Esophagus squamous epithelium (tissue), 5 donors: ENCODE measurements around the gene PARVA. TPM values are rescaled to one million over a fixed set of nuclear protein-coding genes. Genes with fewer than 3 reads are reported as not detected.

ENCODE experiments used
- DNase-seq: peaks from one replicate; lab custom pipeline; 2025; lab: John Stamatoyannopoulos, UW
- H3K27ac ChIP-seq, 4 donors: fragments of 200-600 bp; sonication (generic); one replicate each; pipeline ENCODE4 v1.5.1; 2016 to 2019; ENCODE audit warnings: mild to moderate bottlenecking in 1 of 4
- H3K27me3 ChIP-seq, 4 donors: fragments of 200-600 bp; sonication (generic); 1 replicate in 3 of 4; 2 replicates in 1 of 4; pipeline versions ENCODE4 v1.5.1 to v1.6.0; 2017 to 2021; ENCODE audit warnings: antibody characterized with exemption in 1 of 4
- H3K36me3 ChIP-seq, 3 donors: fragments of 200-600 bp; sonication (generic); one replicate each; pipeline ENCODE4 v1.5.1; 2016 to 2019
- H3K4me1 ChIP-seq, 3 donors: fragments of 200-600 bp; sonication (generic); one replicate each; pipeline ENCODE4 v1.5.1; 2017 to 2019
- H3K4me3 ChIP-seq, 4 donors: fragments of 200-600 bp; sonication (generic); 1 replicate in 3 of 4; 2 replicates in 1 of 4; pipeline ENCODE4 v1.5.1; 2016 to 2019; ENCODE audit warnings: mild to moderate bottlenecking in 2 of 4, moderate library complexity in 1 of 4
- H3K9me3 ChIP-seq, 3 donors: fragments of 200-600 bp; sonication (generic); one replicate each; pipeline ENCODE4 v1.5.1; 2016 to 2019
- POLR2A ChIP-seq, 4 donors: fragments of 450-650 bp; IDR thresholded peaks; one replicate each; pipeline ENCODE4 v1.6.1; 2017; ENCODE audit warnings: antibody characterized with exemption in 4 of 4, mild to moderate bottlenecking in 4 of 4, moderate library complexity in 3 of 4
- WGBS, 2 donors: methylation state at CpG; one replicate each; pipeline ENCODE4 v1.1.5; 2018; 5-methylcytosine and 5-hydroxymethylcytosine counted together
- intact Hi-C: fragments of 100-400 bp; cut with DNase I; formaldehyde crosslinking; loops from one replicate; pipeline ENCODE4 v1.15.0; 2022
- total RNA-seq, 4 donors: library from RNA; depleted of rRNA; stranded (reverse); fragments of >200 nt; gene quantifications; one replicate each; pipeline ENCODE4 v1.1.0, GENCODE V29; 2016
- TF ChIP-seq, protein P1 (sequence below), 6 experiments: fragments of 450-650 bp in 4 of 6; fragments of 200-600 bp in 2 of 6; sonication (generic) in 2 of 6; IDR thresholded peaks; one replicate each; pipeline ENCODE4 v1.5.1; 2016 to 2019; ENCODE audit warnings: antibody characterized with exemption in 6 of 6, mild to moderate bottlenecking in 4 of 6, moderate library complexity in 4 of 6
- donor health status: DM: yes; HTN: yes; CAD: no.

The PARVA gene
- total RNA-seq, 4 donors from 2014 or later = 8.6 to 66.9 (median 16.2) TPM

DNA sequence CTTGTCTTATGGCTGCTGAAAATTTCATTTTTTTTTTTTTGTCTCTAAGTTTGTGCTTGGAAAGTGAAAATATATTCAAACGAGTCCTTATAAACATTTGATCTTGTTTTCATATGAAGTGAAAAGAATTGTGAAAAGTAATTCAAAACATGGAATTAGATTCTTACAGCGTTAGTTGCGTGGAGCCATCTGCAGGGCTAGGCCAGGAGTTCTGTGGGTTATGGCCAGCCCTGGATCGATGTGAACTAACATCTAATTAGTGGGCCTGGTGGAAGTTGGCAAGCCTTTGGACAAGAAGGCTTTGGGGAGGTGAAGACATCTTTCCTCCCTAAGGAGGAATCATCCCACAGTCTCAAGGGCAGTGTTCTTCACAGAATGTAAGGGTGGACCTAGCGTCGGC lies 37.2 kb downstream of the PARVA start:
- H3K4me1 ChIP-seq = peaks cover 5 to 73% (median 27%) of the 10 kb centered on the region in 3 donors
- 58 to 83% methylated on average over 6 of the region's 6 CpGs for WGBS, 2 donors
- no peaks in the 10 kb centered on the region for H3K9me3 ChIP-seq
- H3K4me3 ChIP-seq = no peak overlapping the region
- H3K27me3 ChIP-seq = no peaks in the 10 kb centered on the region
- H3K27ac ChIP-seq = peak overlapping the region; percentile 6 to 94 (median 87)
- no peak for TF ChIP-seq POLR2A (IDR thresholded peaks at IDR 0.05)
- TF ChIP-seq, protein P1, sequence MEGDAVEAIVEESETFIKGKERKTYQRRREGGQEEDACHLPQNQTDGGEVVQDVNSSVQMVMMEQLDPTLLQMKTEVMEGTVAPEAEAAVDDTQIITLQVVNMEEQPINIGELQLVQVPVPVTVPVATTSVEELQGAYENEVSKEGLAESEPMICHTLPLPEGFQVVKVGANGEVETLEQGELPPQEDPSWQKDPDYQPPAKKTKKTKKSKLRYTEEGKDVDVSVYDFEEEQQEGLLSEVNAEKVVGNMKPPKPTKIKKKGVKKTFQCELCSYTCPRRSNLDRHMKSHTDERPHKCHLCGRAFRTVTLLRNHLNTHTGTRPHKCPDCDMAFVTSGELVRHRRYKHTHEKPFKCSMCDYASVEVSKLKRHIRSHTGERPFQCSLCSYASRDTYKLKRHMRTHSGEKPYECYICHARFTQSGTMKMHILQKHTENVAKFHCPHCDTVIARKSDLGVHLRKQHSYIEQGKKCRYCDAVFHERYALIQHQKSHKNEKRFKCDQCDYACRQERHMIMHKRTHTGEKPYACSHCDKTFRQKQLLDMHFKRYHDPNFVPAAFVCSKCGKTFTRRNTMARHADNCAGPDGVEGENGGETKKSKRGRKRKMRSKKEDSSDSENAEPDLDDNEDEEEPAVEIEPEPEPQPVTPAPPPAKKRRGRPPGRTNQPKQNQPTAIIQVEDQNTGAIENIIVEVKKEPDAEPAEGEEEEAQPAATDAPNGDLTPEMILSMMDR (IDR thresholded peaks at IDR 0.05) = no peak
- intact Hi-C loops = no loop called here
- no peak for DNase-seq
- no peaks in the 10 kb centered on the region for H3K36me3 ChIP-seq

DNA sequence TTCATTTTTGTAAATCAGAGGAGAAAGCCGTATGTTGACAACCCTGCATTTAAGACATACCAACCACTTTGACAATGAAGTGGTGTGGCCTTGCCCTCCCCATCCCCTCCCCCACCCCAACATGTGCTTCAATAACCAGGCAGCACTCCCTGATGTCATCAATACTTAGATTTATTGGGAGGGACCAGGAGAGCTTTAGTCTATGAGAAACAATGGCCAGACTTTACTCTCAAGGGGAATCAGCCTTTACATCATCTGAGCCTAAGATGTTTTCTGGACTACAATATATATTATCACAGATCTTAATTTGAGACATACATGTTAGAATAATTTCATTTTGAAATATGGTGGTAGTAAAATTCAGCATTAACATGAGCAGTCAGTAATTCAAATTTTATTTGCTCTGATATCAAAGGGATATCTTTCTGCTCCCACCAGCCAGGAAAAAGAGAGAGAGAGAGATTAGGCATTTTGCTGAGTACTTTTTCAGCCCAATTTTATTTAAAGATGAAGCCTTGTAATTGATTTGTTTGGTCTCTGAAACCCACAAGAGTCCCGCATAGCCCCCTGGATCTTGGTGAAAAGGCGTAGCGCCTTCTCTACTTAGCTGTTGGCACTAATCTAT lies 38.1 kb downstream of the PARVA start:
- Histone ChIP-seq H3K27me3 (no peaks in the 10 kb centered on the region), H3K4me1 (peaks cover 5 to 65% (median 21%) of the 10 kb centered on the region in 3 donors), H3K27ac (peak overlapping the region; percentile 10 to 94 (median 87)), H3K4me3 (no peak overlapping the region), H3K9me3 (no peaks in the 10 kb centered on the region), H3K36me3 (no peaks in the 10 kb centered on the region)
- TF ChIP-seq, protein P1 (IDR thresholded peaks at IDR 0.05) = no peak
- TF ChIP-seq POLR2A (IDR thresholded peaks at IDR 0.05) = no peak
- no peak for DNase-seq
- 95 to 96% methylated on average over 4 of the region's 4 CpGs for WGBS, 2 donors
- intact Hi-C loops = no loop called here

- 85 to 88% methylated on average over 6 of the region's 6 CpGs for WGBS, 2 donors
- Histone ChIP-seq H3K9me3 (no peaks in the 10 kb centered on the region), H3K4me3 (no peak overlapping the region), H3K36me3 (no peaks in the 10 kb centered on the region), H3K27me3 (no peaks in the 10 kb centered on the region), H3K27ac (peak overlapping the region in 3 of 4 donors; percentile 87 to 94 (median 87)), H3K4me1 (peaks cover 5 to 54% (median 21%) of the 10 kb centered on the region in 3 donors)
- intact Hi-C loops = no loop called here
- no peak for DNase-seq
- TF ChIP-seq, protein P1 (IDR thresholded peaks at IDR 0.05) = no peak
- TF ChIP-seq POLR2A (IDR thresholded peaks at IDR 0.05) = no peak
Observed at GRCh38 chr11:12416552-12416951, 39.2 kb downstream of the PARVA start.

GRCh38 chr11:12417691-12418611 lies 40.6 kb downstream of the PARVA start:
- peak overlapping the region; percentile 45 to 87 (median 71) for H3K27ac ChIP-seq
- H3K4me3 ChIP-seq = no peak overlapping the region
- TF ChIP-seq POLR2A (IDR thresholded peaks at IDR 0.05) = no peak
- TF ChIP-seq, protein P1 (IDR thresholded peaks at IDR 0.05) = no peak
- WGBS, 2 donors = 80% methylated on average over 4 to 7 of the region's 11 CpGs
- H3K27me3 ChIP-seq = no peaks in the 10 kb centered on the region
- no peak for DNase-seq
- no peaks in the 10 kb centered on the region for H3K36me3 ChIP-seq
- peaks cover 5 to 40% (median 11%) of the 10 kb centered on the region in 3 donors for H3K4me1 ChIP-seq
- H3K9me3 ChIP-seq = no peaks in the 10 kb centered on the region
- intact Hi-C loops = no loop called here

- TF ChIP-seq, protein P1 (IDR thresholded peaks at IDR 0.05) = no peak
- TF ChIP-seq POLR2A (IDR thresholded peaks at IDR 0.05) = no peak
- no peaks in the 10 kb centered on the region for H3K27me3 ChIP-seq
- intact Hi-C loops = no loop called here
- H3K4me3 ChIP-seq = no peak overlapping the region
- H3K4me1 ChIP-seq = peaks cover 0 to 19% (median 5%) of the 10 kb centered on the region in 3 donors
- peak overlapping the region in 1 of 4 donors; percentile 30 for H3K27ac ChIP-seq
- no peak for DNase-seq
- 82 to 85% methylated on average over 3 of the region's 3 CpGs for WGBS, 2 donors
- H3K36me3 ChIP-seq = no peaks in the 10 kb centered on the region
- H3K9me3 ChIP-seq = no peaks in the 10 kb centered on the region
Observed at GRCh38 chr11:12420040-12420439, 42.7 kb downstream of the PARVA start.
